ENCODE results near the gene HEBP2.

DNA sequence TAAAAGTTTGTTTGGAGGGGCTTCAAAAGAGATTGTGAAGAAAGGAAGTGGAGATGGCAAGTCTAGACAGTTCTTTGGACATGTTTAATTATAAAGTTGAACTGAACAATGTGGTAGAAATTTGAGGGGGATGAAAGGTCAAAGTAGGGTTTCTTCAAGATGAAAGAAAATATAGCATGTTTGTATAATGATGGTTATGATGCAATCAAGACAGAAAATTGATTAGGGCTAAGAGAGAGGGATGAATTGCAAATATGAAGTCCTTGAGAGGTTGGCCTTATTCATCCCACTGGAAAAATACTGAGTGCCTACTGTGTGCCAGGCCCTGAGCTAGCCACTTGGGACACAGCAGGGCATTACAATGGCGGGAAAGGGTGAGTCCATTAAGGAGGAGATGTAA is 57.6 kb downstream of the HEBP2 start:
- TF ChIP-seq CTCF (IDR thresholded peaks at IDR 0.05), result no peak
- TF ChIP-seq EP300 (IDR thresholded peaks at IDR 0.05), result no peak
- TF ChIP-seq POLR2A (IDR thresholded peaks at IDR 0.05), result no peak

Measured in tibial nerve (tissue), 4 donors.